ENCODE measurements around the gene LRRC1.

LRRC1 gene

GRCh38 chr6:53828966-53829697 lies 34.3 kb downstream of the LRRC1 start (continued):
- TF ChIP-seq ZNF404 (tag by site-specific recombination; IDR thresholded peaks at IDR 0.05) (no peak), ZNF645 (tag by site-specific recombination; IDR thresholded peaks at IDR 0.05) (no peak), BCL11A (tag by site-specific recombination; IDR thresholded peaks at IDR 0.05; ENCODE audit: low read depth) (peak; percentile 55; the same call in 1 of the 2 replicates), SCRT1 (tag by site-specific recombination; IDR thresholded peaks at IDR 0.05; ENCODE audit: borderline replicate concordance) (no peak), ZNF26 (tag by site-specific recombination; IDR thresholded peaks at IDR 0.05) (no peak), ZNF274 (IDR thresholded peaks at IDR 0.05; ENCODE audit: low read length) (no peak), ZNF274 (tag by site-specific recombination; IDR thresholded peaks at IDR 0.05; ENCODE audit: borderline replicate concordance) (no peak), PRDM1 (tag by site-specific recombination; IDR thresholded peaks at IDR 0.05) (no peak), ZNF544 (tag by site-specific recombination; IDR thresholded peaks at IDR 0.05) (no peak), ZNF248 (tag by site-specific recombination; IDR thresholded peaks at IDR 0.05) (no peak), ZNF513 (tag by site-specific recombination; IDR thresholded peaks at IDR 0.05) (no peak), ZNF366 (tag by site-specific recombination; conservative IDR thresholded peaks at IDR 0.05) (0 out of 2 replicates have a peak, but pooled peaks have one; percentile 10), ZNF155 (tag by site-specific recombination; IDR thresholded peaks at IDR 0.05) (no peak)

GRCh38 chr6:53829698-53830221 lies 35.0 kb downstream of the LRRC1 start:
- H3K4me3 ChIP-seq (ENCODE audit: low read depth, low read length), result no peak overlapping the region
- POLR2A ChIA-PET, result interaction anchor here (1.5 to 2.7 kb wide), 2 partner anchors 18 to 35 kb away, joined by 3 to 7 read pairs; partner anchors contain the start of gene LRRC1
- H3K36me3 ChIP-seq (ENCODE audit: control insufficient read depth in 2 of 2, insufficient read depth in 1 of 2, low read length in 2 of 2), result no peaks in the 10 kb centered on the region
- H3K9me3 ChIP-seq (ENCODE audit: control insufficient read depth, insufficient read depth, low read depth, low read length), result no peaks in the 10 kb centered on the region
- 0 out of 2 replicates have a peak, but pooled peaks have one; percentile 4 for TF ChIP-seq OSR2 (tag by site-specific recombination; IDR thresholded peaks at IDR 0.05)
- TF ChIP-seq INSM2 (tag by site-specific recombination; IDR thresholded peaks at IDR 0.05), result no peak
- CTCF ChIA-PET, result interaction anchor here (1.1 to 1.6 kb wide), 3 partner anchors 95 to 127 kb away, joined by 3 to 7 read pairs (median 4); no protein-coding TSS in a partner anchor
- peaks cover 61% of the 10 kb centered on the region for H3K4me1 ChIP-seq (ENCODE audit: control insufficient read depth, insufficient read depth, low read length)
- H3K27ac ChIP-seq (ENCODE audit: extremely low read depth, low read depth, low read length), result no peak overlapping the region

- TF ChIP-seq ZBTB11 (tag by site-specific recombination; conservative IDR thresholded peaks at IDR 0.05; ENCODE audit: low read depth) (no peak), ZNF521 (tag by site-specific recombination; IDR thresholded peaks at IDR 0.05) (no peak), ZNF488 (tag by site-specific recombination; IDR thresholded peaks at IDR 0.05) (no peak), ZNF114 (tag by site-specific recombination; IDR thresholded peaks at IDR 0.05) (no peak)
- ChIA-PET POLR2A (interaction anchor here (1.5 to 2.7 kb wide), 2 partner anchors 18 to 35 kb away, joined by 3 to 7 read pairs; partner anchors contain the start of gene LRRC1), CTCF (interaction anchor here (1.1 to 1.6 kb wide), 2 partner anchors 95 to 102 kb away, joined by 3 to 4 read pairs; no protein-coding TSS in a partner anchor)
- Histone ChIP-seq H3K27ac (ENCODE audit: extremely low read depth, low read depth, low read length) (no peak overlapping the region), H3K9me3 (ENCODE audit: control insufficient read depth, insufficient read depth, low read depth, low read length) (no peaks in the 10 kb centered on the region), H3K4me3 (ENCODE audit: low read depth, low read length) (no peak overlapping the region), H3K36me3 (ENCODE audit: control insufficient read depth in 2 of 2, insufficient read depth in 1 of 2, low read length in 2 of 2) (no peaks in the 10 kb centered on the region), H3K4me1 (ENCODE audit: control insufficient read depth, insufficient read depth, low read length) (peaks cover 61% of the 10 kb centered on the region)
These were observed 35.6 kb downstream of the LRRC1 start for GRCh38 chr6:53830366-53830765.

Data from HEK293 (cell line).